Measurements from ENCODE around the gene SLC18A2.
A peak's percentile ranks its signal among the peaks of the same experiment; 100 is the strongest.

The SLC18A2 gene

GRCh38 chr10:117237401-117237991 lies 3.4 kb upstream of the SLC18A2 start:
- DNase-seq (ENCODE audit: low read depth, low spot score), result no peak

GRCh38 chr10:117239051-117239450 lies 1.9 kb upstream of the SLC18A2 start:
- DNase-seq (ENCODE audit: low read depth, low spot score), result no peak

GRCh38 chr10:117239721-117240620 lies 943 bp upstream of the SLC18A2 start:
- DNase-seq (ENCODE audit: low read depth, low spot score), result no peak

- DNase-seq (ENCODE audit: low read depth, low spot score), result peak; percentile 40
Observed at GRCh38 chr10:117241541-117242462, 888 bp downstream of the SLC18A2 start.

GRCh38 chr10:117242463-117242832 lies 1.5 kb downstream of the SLC18A2 start:
- no peak for DNase-seq (ENCODE audit: low read depth, low spot score)

- DNase-seq (ENCODE audit: low read depth, low spot score), result no peak
Observed at GRCh38 chr10:117246997-117247671, 6.2 kb downstream of the SLC18A2 start.

GRCh38 chr10:117248750-117249465 lies 8.0 kb downstream of the SLC18A2 start:
- DNase-seq (ENCODE audit: low read depth, low spot score), result peak; percentile 9

GRCh38 chr10:117249493-117250093 lies 8.7 kb downstream of the SLC18A2 start:
- DNase-seq (ENCODE audit: low read depth, low spot score), result no peak

GRCh38 chr10:117250411-117250810 lies 9.5 kb downstream of the SLC18A2 start:
- DNase-seq (ENCODE audit: low read depth, low spot score), result no peak

GRCh38 chr10:117253908-117254307 lies 13.0 kb downstream of the SLC18A2 start:
- DNase-seq (ENCODE audit: low read depth, low spot score), result no peak

GRCh38 chr10:117254338-117254737 lies 13.4 kb downstream of the SLC18A2 start:
- no peak for DNase-seq (ENCODE audit: low read depth, low spot score)

GRCh38 chr10:117254774-117255735 lies 14.1 kb downstream of the SLC18A2 start:
- DNase-seq (ENCODE audit: low read depth, low spot score), result no peak

- DNase-seq (ENCODE audit: low read depth, low spot score), result no peak
Observed at GRCh38 chr10:117255835-117256460, 15.0 kb downstream of the SLC18A2 start.

GRCh38 chr10:117256910-117257309 lies 16.0 kb downstream of the SLC18A2 start:
- no peak for DNase-seq (ENCODE audit: low read depth, low spot score)

GRCh38 chr10:117257721-117258120 lies 16.8 kb downstream of the SLC18A2 start:
- no peak for DNase-seq (ENCODE audit: low read depth, low spot score)

- DNase-seq (ENCODE audit: low read depth, low spot score), result no peak
Observed at GRCh38 chr10:117259279-117259678, 18.4 kb downstream of the SLC18A2 start.

- no peak for DNase-seq (ENCODE audit: low read depth, low spot score)
Observed at GRCh38 chr10:117260084-117260483, 19.2 kb downstream of the SLC18A2 start.

GRCh38 chr10:117261501-117261900 lies 20.6 kb downstream of the SLC18A2 start:
- no peak for DNase-seq (ENCODE audit: low read depth, low spot score)

Measured in astrocyte of the hippocampus (primary cell).